BE2C (cell line): Measurements from ENCODE around the gene ALDH3B2.
A peak's percentile ranks its signal among the peaks of the same experiment; 100 is the strongest.
"Not testable (repeated sequence)": the region's sequence is repeated elsewhere in the genome, so short reads cannot be mapped to it uniquely, and the experiment has no call there.

Source experiments
- DNase-seq: peaks from one replicate; pipeline ENCODE4 v3.0.0-alpha.2; 2020
- H3K27me3 ChIP-seq: fragments of 250-450 bp; sonication (Bioruptor Pico); 2 replicates; pipeline ENCODE4 v1.5.1; 2020; ENCODE audit warnings: mild to moderate bottlenecking
- H3K36me3 ChIP-seq: fragments of 250-450 bp; sonication (Bioruptor Pico); 2 replicates; pipeline ENCODE4 v1.5.1; 2020; ENCODE audit warnings: mild to moderate bottlenecking
- H3K4me1 ChIP-seq: fragments of 250-450 bp; sonication (Bioruptor Pico); 2 replicates; pipeline ENCODE4 v1.5.1; 2020
- H3K4me3 ChIP-seq: 2 replicates; pipeline ENCODE4 v1.5.1; 2011; ENCODE audit warnings: low read depth, low read length
- H3K9me3 ChIP-seq: fragments of 250-450 bp; sonication (Bioruptor Pico); 2 replicates; pipeline ENCODE4 v1.5.1; 2020
- TF ChIP-seq, protein P1 (sequence below): IDR thresholded peaks from 2 replicates; pipeline ENCODE4 v1.5.1; 2012; ENCODE audit warnings: mild to moderate bottlenecking, low read depth, low read length

The ALDH3B2 gene

DNA sequence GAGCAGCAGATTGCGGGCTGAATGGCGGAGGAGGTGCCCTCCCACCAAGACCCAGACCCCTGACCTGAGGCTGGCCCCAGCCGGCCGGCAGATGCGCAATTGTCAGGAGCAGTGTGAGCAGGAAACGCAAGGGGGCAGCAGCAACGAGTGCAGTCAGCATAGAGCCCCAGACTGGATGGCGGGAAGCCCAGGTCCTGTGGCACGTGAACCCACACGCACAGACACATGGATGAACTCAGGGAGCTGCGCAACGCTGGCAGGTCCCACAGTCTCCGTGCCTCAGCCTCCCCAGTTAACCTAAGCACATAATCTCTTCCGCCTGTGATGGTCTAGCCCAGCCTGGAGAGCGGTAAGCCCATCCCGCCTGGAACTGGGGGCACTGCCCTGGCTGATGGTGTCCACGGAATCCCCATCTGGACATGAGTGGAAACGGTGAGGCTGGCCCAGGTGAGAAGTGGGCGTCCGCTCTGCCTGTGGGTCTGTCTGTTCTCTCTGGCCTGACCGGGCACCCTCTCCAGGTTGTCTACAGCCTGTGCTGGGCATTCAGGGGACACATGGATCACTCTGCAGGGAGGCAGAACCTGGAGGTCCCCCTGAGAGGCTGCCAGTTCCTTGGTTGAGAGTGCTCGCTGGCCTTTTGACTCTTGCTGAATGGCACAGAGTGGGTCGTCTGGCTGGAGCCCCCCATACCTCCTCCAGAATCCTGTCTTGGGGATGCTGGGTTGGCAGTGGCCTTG, 34.2 kb downstream of the ALDH3B2 start:
- no peaks in the 10 kb centered on the region; the same call in 1 of the 2 replicates for H3K9me3 ChIP-seq
- no peaks in the 10 kb centered on the region for H3K4me1 ChIP-seq
- H3K36me3 ChIP-seq = no peaks in the 10 kb centered on the region
- DNase-seq = peak; percentile 77
- no peaks in the 10 kb centered on the region; the same call in 1 of the 2 replicates for H3K27me3 ChIP-seq
- TF ChIP-seq, protein P1, sequence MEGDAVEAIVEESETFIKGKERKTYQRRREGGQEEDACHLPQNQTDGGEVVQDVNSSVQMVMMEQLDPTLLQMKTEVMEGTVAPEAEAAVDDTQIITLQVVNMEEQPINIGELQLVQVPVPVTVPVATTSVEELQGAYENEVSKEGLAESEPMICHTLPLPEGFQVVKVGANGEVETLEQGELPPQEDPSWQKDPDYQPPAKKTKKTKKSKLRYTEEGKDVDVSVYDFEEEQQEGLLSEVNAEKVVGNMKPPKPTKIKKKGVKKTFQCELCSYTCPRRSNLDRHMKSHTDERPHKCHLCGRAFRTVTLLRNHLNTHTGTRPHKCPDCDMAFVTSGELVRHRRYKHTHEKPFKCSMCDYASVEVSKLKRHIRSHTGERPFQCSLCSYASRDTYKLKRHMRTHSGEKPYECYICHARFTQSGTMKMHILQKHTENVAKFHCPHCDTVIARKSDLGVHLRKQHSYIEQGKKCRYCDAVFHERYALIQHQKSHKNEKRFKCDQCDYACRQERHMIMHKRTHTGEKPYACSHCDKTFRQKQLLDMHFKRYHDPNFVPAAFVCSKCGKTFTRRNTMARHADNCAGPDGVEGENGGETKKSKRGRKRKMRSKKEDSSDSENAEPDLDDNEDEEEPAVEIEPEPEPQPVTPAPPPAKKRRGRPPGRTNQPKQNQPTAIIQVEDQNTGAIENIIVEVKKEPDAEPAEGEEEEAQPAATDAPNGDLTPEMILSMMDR = peak; percentile 67
- no peak overlapping the region for H3K4me3 ChIP-seq

DNA sequence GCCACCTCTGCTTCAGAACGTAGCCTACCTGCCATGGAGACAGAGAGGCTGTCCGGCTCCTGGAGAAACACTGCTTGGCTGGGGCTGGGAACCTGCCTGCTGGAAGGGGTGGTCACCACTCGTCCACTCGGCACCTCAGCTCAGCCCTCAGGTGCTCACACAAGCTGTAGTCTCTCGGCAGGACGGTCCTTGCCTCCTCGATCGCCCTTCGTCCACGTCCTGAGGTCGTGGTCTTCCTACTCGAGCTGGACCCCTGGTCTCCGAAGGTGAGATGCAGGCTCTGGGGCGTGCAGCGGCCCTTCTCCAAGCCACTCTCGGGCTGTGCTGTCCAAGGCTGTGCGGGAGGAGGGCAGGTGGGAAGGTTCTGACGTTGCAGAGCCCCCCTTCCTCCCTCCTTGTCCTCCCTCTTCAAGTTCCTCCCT, 35.0 kb downstream of the ALDH3B2 start, which contains the start of gene TBX10:
Gene TBX10 (minus strand): TSS at position 326 of the 422 bp plus-strand sequence. CDS start 291 bp downstream, at position 35.
- H3K27me3 ChIP-seq = no peaks in the 10 kb centered on the region; the same call in 1 of the 2 replicates
- H3K9me3 ChIP-seq = no peaks in the 10 kb centered on the region; the same call in 1 of the 2 replicates
- no peak within 1 kb of the TSS for H3K4me3 ChIP-seq
- no peak for DNase-seq
- TF ChIP-seq, protein P1 = no peak
- H3K4me1 ChIP-seq = no peaks in the 10 kb centered on the region
- H3K36me3 ChIP-seq = no peaks in the 10 kb centered on the region

DNA sequence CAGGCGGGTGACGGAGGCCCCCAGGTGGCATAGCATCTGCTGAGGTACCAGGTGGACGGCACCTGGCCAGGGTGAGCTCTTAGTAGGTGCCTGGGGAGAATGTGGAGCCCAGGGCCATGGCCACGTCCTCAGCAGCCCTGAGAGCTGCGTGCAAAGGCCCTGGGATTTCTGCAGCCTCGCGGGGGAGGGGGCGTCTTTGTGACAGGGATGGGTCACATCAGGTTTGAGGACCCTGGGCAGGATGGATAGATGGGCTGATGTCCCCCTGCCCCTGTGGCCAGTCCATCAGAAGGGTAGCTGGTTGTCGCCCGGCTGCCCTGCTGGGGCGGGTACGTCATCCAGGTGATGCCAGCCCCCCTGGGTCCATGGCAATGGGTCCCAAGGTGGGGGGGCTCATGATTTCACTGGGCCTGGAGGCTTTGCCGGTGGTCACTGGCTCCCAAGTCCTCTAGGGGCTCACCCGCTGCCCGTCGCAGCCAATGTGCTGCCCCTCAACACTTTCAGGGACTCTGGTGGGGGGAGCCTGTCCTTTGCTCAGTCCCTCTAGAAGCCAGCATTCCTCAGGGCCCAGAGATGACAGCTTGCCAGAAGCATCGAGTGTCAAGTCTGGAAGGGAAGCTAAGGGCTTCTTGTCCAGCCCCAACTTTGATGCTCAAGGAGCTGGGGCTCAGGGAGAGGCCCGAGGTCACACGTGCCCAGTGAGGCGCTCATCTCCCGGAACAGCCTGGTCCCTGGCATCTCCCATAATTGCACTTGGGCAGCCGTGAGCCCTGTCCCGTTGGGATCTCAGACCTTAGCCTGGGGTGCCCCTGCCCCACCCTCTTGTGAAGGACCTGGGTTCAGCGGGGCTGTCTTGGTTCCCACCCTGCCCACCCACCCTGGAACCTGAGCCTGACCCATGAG, 35.6 kb downstream of the ALDH3B2 start:
- Histone ChIP-seq H3K4me1 (no peaks in the 10 kb centered on the region), H3K4me3 (no peak overlapping the region), H3K36me3 (no peaks in the 10 kb centered on the region), H3K9me3 (no peaks in the 10 kb centered on the region; the same call in 1 of the 2 replicates), H3K27me3 (no peaks in the 10 kb centered on the region; the same call in 1 of the 2 replicates)
- no peak for DNase-seq
- TF ChIP-seq, protein P1 = no peak

DNA sequence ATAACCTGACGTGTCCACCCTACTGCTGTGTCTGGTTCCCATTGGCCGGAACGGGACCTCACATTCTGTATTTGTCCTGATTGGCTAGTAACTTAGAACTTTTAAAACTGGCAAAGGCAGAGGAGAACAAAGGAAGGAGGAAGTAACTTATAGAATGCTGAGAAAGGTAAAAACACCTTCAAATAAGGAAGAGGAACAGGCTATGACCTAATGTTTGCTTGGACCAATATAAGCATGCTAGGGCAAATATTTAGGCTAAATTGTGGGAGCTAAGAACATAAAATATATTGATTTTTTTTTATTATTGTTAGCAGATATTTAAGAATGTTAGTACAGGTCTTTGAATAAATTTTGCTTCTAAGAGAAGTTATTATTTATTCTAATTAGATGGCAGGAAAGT, 37.0 kb downstream of the ALDH3B2 start:
- H3K4me1 ChIP-seq, H3K27me3 ChIP-seq, DNase-seq, H3K36me3 ChIP-seq, H3K9me3 ChIP-seq, H3K4me3 ChIP-seq: not testable (repeated sequence)

DNA sequence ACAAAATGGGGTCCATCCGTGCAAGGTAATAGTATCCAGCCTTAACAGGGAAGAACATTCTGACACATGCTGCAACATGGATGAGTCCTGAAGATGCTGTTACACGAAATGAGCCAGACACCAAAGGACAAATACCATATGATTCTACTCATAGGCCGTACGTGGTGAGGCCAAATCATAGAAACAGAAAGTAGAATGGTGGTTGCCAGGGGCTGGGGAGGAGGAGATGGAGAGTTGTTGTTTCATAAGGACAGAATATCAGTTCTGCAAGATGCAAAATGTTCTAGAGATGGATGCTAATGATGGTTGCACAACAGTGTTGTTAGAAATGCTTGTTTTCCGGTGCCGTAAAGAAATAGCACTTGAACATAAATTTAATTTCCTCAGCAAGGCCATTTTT, 37.5 kb downstream of the ALDH3B2 start:
- TF ChIP-seq, protein P1 = no peak
- no peaks in the 10 kb centered on the region for H3K4me1 ChIP-seq

DNA sequence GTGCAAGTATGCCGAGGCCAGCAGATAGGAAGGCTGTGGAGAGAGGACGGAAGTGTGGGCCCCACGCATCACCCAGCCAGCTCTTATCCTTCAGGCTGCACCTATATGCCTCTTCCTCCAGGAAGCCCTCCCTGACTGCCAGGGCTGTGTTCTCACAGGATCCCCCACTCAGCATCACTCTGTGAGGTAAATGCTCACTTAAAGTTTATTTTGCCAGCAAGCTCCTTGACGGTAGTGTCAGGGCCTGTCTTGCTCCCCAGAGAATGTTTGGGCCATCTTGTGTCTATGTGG, 39.2 kb downstream of the ALDH3B2 start:
- Histone ChIP-seq H3K4me1 (no peaks in the 10 kb centered on the region), H3K27me3 (no peaks in the 10 kb centered on the region; the same call in 1 of the 2 replicates), H3K4me3 (no peak overlapping the region), H3K9me3 (no peaks in the 10 kb centered on the region; the same call in 1 of the 2 replicates), H3K36me3 (no peaks in the 10 kb centered on the region)
- TF ChIP-seq, protein P1 = no peak
- no peak for DNase-seq

More for the DNA sequence above, 37.5 kb downstream of the ALDH3B2 start:
- no peaks in the 10 kb centered on the region for H3K36me3 ChIP-seq
- H3K9me3 ChIP-seq = no peaks in the 10 kb centered on the region; the same call in 1 of the 2 replicates
- no peaks in the 10 kb centered on the region; the same call in 1 of the 2 replicates for H3K27me3 ChIP-seq
- DNase-seq = no peak
- H3K4me3 ChIP-seq = no peak overlapping the region
